IPS DF 19.7 (cell line): Measurements from ENCODE around the gene CSTF3.
"Not testable (repeated sequence)": the region's sequence is repeated elsewhere in the genome, so short reads cannot be mapped to it uniquely, and the experiment has no call there.

Source experiments
- DNase-seq: peaks from one replicate; pipeline ENCODE4 v3.0.0-alpha.2; 2013; ENCODE audit warnings: low read depth, low spot score

The CSTF3 gene

GRCh38 chr11:33161120-33162005, at the start of gene CSTF3:
TSS of gene CSTF3 (minus strand) at chr11:33161480. CDS start at chr11:33161325, 155 bp downstream.
- peak; percentile 95 for DNase-seq

GRCh38 chr11:33208150-33208549, 46.9 kb upstream of the CSTF3 start:
- DNase-seq = no peak

GRCh38 chr11:33207408-33207985, 46.2 kb upstream of the CSTF3 start:
- no peak for DNase-seq

GRCh38 chr11:33197915-33198727, 36.8 kb upstream of the CSTF3 start:
- no peak for DNase-seq

- DNase-seq = no peak
Measured at GRCh38 chr11:33195462-33196173, 34.3 kb upstream of the CSTF3 start.

- DNase-seq = no peak
Measured at GRCh38 chr11:33194455-33194854, 33.2 kb upstream of the CSTF3 start.

- DNase-seq = no peak
Measured at GRCh38 chr11:33191467-33191866, 30.2 kb upstream of the CSTF3 start.

- DNase-seq = no peak
Measured at GRCh38 chr11:33187998-33188722, 26.9 kb upstream of the CSTF3 start.

GRCh38 chr11:33185756-33186155, 24.5 kb upstream of the CSTF3 start:
- DNase-seq = no peak

GRCh38 chr11:33182246-33182878, 21.1 kb upstream of the CSTF3 start:
- no peak for DNase-seq

GRCh38 chr11:33179348-33179803, 18.1 kb upstream of the CSTF3 start:
- no peak for DNase-seq

GRCh38 chr11:33178443-33179180, 17.3 kb upstream of the CSTF3 start:
- no peak for DNase-seq

GRCh38 chr11:33177676-33178336, 16.5 kb upstream of the CSTF3 start:
- DNase-seq = no peak

- DNase-seq = not testable (repeated sequence)
Measured at GRCh38 chr11:33176760-33177159, 15.5 kb upstream of the CSTF3 start.

- no peak for DNase-seq
Measured at GRCh38 chr11:33172996-33173395, 11.7 kb upstream of the CSTF3 start.

- DNase-seq = no peak
Measured at GRCh38 chr11:33172345-33172744, 11.1 kb upstream of the CSTF3 start.

GRCh38 chr11:33171251-33171650, 10.0 kb upstream of the CSTF3 start:
- no peak for DNase-seq

- DNase-seq = no peak
Measured at GRCh38 chr11:33168709-33169200, 7.5 kb upstream of the CSTF3 start.

GRCh38 chr11:33162831-33163230, 1.6 kb upstream of the CSTF3 start:
- no peak for DNase-seq
